GM19467 (cell line): ENCODE data around the gene ERG.

Experiments used
- ATAC-seq: cut with Tn5 transposase; IDR thresholded peaks from one replicate; pipeline ENCODE4 v1.9.1; 2021; ENCODE audit warnings: mild to moderate bottlenecking, moderate library complexity; ENCODE audit not compliant: unreplicated experiment

The ERG gene

GRCh38 chr21:38399103-38399502, 99.2 kb downstream of the ERG start:
- ATAC-seq = no peak

- ATAC-seq = no peak
Observed at GRCh38 chr21:38396325-38396724, 102.0 kb downstream of the ERG start.

GRCh38 chr21:38395581-38395980, 102.7 kb downstream of the ERG start:
- ATAC-seq = no peak

- ATAC-seq = no peak
Observed at GRCh38 chr21:38392661-38393060, 105.6 kb downstream of the ERG start.

- ATAC-seq = no peak
Observed at GRCh38 chr21:38389896-38390295, 108.4 kb downstream of the ERG start.

GRCh38 chr21:38389354-38389676, 109.0 kb downstream of the ERG start:
- no peak for ATAC-seq

GRCh38 chr21:38388647-38389353, 109.5 kb downstream of the ERG start:
- no peak for ATAC-seq

GRCh38 chr21:38388203-38388602, 110.1 kb downstream of the ERG start:
- no peak for ATAC-seq

GRCh38 chr21:38386967-38387366, 111.3 kb downstream of the ERG start:
- ATAC-seq = no peak

- no peak for ATAC-seq
Observed at GRCh38 chr21:38385427-38386175, 112.7 kb downstream of the ERG start.

GRCh38 chr21:38384675-38385426, 113.4 kb downstream of the ERG start:
- ATAC-seq = no peak

GRCh38 chr21:38384238-38384560, 114.1 kb downstream of the ERG start:
- ATAC-seq = no peak

GRCh38 chr21:38383411-38384237, 114.7 kb downstream of the ERG start:
- no peak for ATAC-seq

- ATAC-seq = no peak
Observed at GRCh38 chr21:38380481-38381137, 117.7 kb downstream of the ERG start.

- no peak for ATAC-seq
Observed at GRCh38 chr21:38379147-38379546, 119.1 kb downstream of the ERG start.

- no peak for ATAC-seq
Observed at GRCh38 chr21:38377165-38378088, 120.8 kb downstream of the ERG start.

GRCh38 chr21:38376693-38377092, 121.6 kb downstream of the ERG start:
- ATAC-seq = no peak

GRCh38 chr21:38376235-38376634, 122.0 kb downstream of the ERG start:
- ATAC-seq = no peak

- ATAC-seq = no peak
Observed at GRCh38 chr21:38367646-38368045, 130.6 kb downstream of the ERG start.

- no peak for ATAC-seq
Observed at GRCh38 chr21:38365521-38365920, 132.8 kb downstream of the ERG start.
